ENCODE measurements around the gene RTN4R.

GRCh38 chr22:20244250-20244648 lies 23.9 kb downstream of the RTN4R start:
- TF ChIP-seq, protein P1, sequence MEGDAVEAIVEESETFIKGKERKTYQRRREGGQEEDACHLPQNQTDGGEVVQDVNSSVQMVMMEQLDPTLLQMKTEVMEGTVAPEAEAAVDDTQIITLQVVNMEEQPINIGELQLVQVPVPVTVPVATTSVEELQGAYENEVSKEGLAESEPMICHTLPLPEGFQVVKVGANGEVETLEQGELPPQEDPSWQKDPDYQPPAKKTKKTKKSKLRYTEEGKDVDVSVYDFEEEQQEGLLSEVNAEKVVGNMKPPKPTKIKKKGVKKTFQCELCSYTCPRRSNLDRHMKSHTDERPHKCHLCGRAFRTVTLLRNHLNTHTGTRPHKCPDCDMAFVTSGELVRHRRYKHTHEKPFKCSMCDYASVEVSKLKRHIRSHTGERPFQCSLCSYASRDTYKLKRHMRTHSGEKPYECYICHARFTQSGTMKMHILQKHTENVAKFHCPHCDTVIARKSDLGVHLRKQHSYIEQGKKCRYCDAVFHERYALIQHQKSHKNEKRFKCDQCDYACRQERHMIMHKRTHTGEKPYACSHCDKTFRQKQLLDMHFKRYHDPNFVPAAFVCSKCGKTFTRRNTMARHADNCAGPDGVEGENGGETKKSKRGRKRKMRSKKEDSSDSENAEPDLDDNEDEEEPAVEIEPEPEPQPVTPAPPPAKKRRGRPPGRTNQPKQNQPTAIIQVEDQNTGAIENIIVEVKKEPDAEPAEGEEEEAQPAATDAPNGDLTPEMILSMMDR (IDR thresholded peaks at IDR 0.05), result no peak
- TF ChIP-seq POLR2A (IDR thresholded peaks at IDR 0.05), result no peak

Measured in adrenal gland (tissue), 5 donors.